ENCODE results near the gene FRK. TPM values are rescaled to one million over a fixed set of nuclear protein-coding genes. Genes with fewer than 3 reads are reported as not detected.
A peak's percentile ranks its signal among the peaks of the same experiment; 100 is the strongest.

The FRK gene, protein sequence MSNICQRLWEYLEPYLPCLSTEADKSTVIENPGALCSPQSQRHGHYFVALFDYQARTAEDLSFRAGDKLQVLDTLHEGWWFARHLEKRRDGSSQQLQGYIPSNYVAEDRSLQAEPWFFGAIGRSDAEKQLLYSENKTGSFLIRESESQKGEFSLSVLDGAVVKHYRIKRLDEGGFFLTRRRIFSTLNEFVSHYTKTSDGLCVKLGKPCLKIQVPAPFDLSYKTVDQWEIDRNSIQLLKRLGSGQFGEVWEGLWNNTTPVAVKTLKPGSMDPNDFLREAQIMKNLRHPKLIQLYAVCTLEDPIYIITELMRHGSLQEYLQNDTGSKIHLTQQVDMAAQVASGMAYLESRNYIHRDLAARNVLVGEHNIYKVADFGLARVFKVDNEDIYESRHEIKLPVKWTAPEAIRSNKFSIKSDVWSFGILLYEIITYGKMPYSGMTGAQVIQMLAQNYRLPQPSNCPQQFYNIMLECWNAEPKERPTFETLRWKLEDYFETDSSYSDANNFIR
- 7.4 TPM for total RNA-seq
- long read RNA-seq, full-length matches to known transcripts, result 1 of 8 reads
- long read RNA-seq, partial matches to known transcripts, result 1 of 8 reads
- long read RNA-seq, other reads (novel, unspliced or antisense), result 6 of 8 reads

DNA sequence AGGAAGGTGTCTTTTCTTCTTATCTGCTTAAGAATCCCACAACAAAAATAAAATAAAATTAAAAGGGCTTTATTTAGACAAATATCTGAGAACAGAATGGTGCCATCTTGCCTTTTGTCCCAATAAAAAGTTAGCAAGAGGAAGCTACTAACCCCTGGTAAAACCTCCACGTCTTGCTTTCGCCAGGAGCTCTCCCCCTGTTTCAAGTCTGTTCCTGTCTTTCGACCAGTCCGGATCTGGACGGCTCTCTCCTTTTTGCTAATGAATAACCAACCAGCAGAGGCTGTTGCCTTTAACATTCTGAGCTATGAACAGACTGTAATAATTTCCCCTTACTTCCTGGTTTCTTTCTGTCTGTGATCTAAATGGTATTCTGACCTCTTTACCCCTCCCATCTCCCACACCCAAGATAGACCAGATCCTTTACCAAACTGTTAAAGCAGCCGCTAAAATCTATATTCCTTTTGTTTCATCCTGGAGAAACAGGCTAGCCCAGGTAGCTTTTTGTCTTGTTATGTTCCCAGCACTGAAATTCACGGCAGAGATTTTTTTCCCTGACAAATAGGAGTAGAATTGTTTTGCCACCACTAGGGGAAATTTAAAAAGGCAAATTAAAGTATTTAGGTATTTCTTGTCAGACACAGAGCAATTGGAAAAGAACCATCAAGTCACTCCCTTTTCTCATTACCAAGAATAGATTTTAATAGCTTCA, at the start of gene FRK:
FRK (minus strand) TSS at position 320 of the 712 bp plus-strand sequence. CDS start 580 bp downstream, outside the sequence.
- TF ChIP-seq CTCF (IDR thresholded peaks at IDR 0.05), result peak; percentile 18
- DNase-seq, result no peak
- Histone ChIP-seq H3K27me3 (ENCODE audit: low read depth) (no peaks in the 10 kb centered on the region), H3K36me3 (no peaks in the 10 kb centered on the region), H3K4me3 (peak within 1 kb of the TSS; percentile 50), H3K27ac (peak within 1 kb of the TSS; percentile 82), H3K4me1 (peaks cover 9% of the 10 kb centered on the region), H3K9me3 (no peaks in the 10 kb centered on the region)
- intact Hi-C loops (cut with DNase I), result no loop called here
- peak; percentile 88 to 92 for ATAC-seq

GRCh38 chr6:116108836-116109235, 48.1 kb upstream of the FRK start:
- intact Hi-C loops (cut with DNase I), result no loop called here
- no peak overlapping the region for H3K27ac ChIP-seq
- no peaks in the 10 kb centered on the region for H3K9me3 ChIP-seq
- DNase-seq, result no peak
- H3K36me3 ChIP-seq, result peaks cover 49% of the 10 kb centered on the region
- no peak overlapping the region for H3K4me3 ChIP-seq
- ATAC-seq, result peak in 1 of 2 donors; percentile 47
- TF ChIP-seq CTCF (IDR thresholded peaks at IDR 0.05), result no peak
- peaks cover 28% of the 10 kb centered on the region for H3K4me1 ChIP-seq
- H3K27me3 ChIP-seq (ENCODE audit: low read depth), result no peaks in the 10 kb centered on the region

DNA sequence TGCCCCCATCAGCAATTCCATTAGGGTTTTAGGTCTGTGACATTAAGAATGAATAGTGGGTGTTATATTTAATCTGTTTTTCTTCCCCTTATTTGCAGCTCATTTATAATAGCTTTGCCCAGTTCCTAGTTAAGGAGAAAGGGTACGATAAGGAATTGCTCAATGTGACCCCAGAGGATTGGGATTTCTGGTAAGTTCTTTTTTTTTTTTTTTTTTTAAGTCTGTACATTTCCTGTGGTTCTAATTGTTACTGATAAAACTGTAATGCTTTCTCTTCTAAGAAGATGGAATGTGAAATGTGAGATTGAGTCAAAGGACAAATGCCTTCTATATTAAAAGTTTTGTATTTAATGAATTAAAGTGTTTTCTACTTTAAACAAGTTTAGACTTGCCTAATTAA, 45.5 kb upstream of the FRK start:
- no peak for TF ChIP-seq CTCF (IDR thresholded peaks at IDR 0.05)
- Histone ChIP-seq H3K4me3 (no peak overlapping the region), H3K27me3 (ENCODE audit: low read depth) (no peaks in the 10 kb centered on the region), H3K9me3 (no peaks in the 10 kb centered on the region), H3K27ac (no peak overlapping the region), H3K4me1 (peaks cover 51% of the 10 kb centered on the region), H3K36me3 (peaks cover 28% of the 10 kb centered on the region)
- intact Hi-C loops (cut with DNase I), result no loop called here
- ATAC-seq (no peak), DNase-seq (no peak)

DNA sequence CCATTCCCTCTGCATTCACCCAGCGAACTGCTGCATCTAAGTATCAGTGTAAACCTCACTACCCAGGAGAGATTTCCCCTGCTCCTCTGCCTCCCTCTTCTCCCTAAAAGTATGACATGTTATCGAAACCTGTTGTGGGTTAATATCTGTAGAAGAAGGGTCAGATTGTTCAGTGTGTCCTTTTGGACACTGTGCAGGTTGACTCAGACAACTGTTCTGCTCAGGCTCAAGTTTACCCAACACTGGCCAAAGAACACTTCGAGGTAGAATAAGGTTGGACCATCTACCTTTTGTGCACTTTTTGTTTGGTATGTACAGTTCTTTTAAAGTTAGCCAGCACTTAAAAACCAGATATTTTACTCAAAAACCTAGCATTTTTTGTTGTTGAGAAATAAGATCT, 44.6 kb upstream of the FRK start:
- TF ChIP-seq CTCF (IDR thresholded peaks at IDR 0.05), result no peak
- Histone ChIP-seq H3K4me1 (peaks cover 52% of the 10 kb centered on the region), H3K36me3 (peaks cover 19% of the 10 kb centered on the region), H3K27me3 (ENCODE audit: low read depth) (no peaks in the 10 kb centered on the region), H3K9me3 (no peaks in the 10 kb centered on the region), H3K4me3 (no peak overlapping the region), H3K27ac (no peak overlapping the region)
- intact Hi-C loops (cut with DNase I), result no loop called here
- DNase-seq, result no peak
- ATAC-seq, result no peak

DNA sequence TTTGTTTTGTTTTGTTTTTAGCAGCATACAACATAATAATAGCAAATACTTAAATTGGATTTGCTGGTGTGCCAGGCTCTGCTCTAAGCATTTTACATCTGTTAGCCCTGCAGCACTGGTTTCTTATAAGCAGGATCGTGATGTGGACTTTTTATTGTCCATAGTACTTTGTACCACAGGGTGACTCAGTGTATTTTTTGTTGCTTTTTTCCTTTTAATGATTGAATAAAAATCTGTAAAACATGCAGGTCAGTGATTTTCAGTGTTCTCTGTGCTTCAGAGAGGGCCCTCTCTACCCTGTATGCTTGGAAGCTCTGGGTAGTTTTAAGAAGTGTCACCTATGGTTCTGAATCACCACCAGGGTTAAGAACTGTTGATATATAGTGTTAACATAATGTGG, 43.9 kb upstream of the FRK start:
- H3K27me3 ChIP-seq (ENCODE audit: low read depth), result no peaks in the 10 kb centered on the region
- H3K27ac ChIP-seq, result no peak overlapping the region
- H3K4me1 ChIP-seq, result peaks cover 58% of the 10 kb centered on the region
- no peak overlapping the region for H3K4me3 ChIP-seq
- ATAC-seq, result no peak
- no peaks in the 10 kb centered on the region for H3K9me3 ChIP-seq
- TF ChIP-seq CTCF (IDR thresholded peaks at IDR 0.05), result no peak
- no peak for DNase-seq
- peaks cover 15% of the 10 kb centered on the region for H3K36me3 ChIP-seq
- intact Hi-C loops (cut with DNase I), result no loop called here
